HL-60/S4 treated with phorbol 12-myristate 13-acetate at 8.2 ng/mL for 4 days and 3 days (cell line): ENCODE data around the gene CD40.
"Not testable (repeated sequence)": the region's sequence is repeated elsewhere in the genome, so short reads cannot be mapped to it uniquely, and the experiment has no call there.

Experiments used
- in situ Hi-C: fragments of 300-500 bp; cut with MboI; formaldehyde crosslinking; loops from 2 replicates; pipeline ENCODE4 v1.15.0; 2022; ENCODE audit warnings: low sequenced_read_pairs

CD40 gene

DNA sequence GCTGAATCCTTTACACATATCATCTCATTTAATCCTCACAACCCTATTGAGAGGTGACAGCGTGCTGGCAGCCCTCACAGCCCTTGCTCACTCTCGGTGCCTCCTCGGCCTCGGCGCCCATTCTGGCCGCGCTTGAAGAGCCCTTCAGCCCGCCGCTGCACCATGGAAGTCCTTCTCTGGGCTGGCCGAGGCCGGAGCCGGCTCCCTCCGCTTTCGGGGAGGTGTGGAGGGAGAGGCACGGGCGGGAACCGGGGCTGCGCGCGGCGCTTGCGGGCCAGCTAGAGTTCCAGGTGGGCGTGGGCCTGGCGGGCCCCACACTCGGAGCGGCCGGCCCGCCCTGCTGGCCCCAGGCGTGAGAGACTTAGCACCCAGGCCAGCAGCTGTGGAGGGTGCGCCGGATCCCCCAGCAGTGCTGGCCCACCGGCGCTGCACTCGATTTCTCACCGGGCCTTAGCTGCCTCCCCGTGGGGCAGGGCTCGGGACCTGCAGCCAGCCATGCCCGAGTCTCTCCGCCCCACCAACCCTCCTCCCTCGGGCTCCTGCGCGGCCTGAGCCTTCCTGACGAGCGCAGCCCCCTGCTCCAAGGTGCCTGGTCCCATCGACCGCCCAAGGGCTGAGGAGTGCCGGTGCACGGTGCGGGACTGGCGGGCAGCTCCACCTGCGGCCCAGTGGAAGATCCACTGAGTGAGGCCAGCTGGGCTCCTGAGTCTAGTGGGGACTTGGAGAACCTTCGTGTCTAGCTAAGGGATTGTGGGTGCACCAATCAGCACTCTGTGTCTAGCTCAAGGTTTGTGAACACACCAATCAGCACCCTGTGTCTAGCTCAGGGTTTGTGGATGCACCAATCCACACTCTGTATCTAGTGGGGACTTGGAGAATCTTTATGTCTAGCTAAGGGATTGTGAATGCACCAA lies 26.2 kb upstream of the CD40 start:
- in situ Hi-C loops: not testable (repeated sequence)

- in situ Hi-C loops: no loop called here
Measured at GRCh38 chr20:46093531-46093930, 24.6 kb upstream of the CD40 start.

GRCh38 chr20:46099491-46100287 lies 18.4 kb upstream of the CD40 start:
- in situ Hi-C loops: no loop called here

DNA sequence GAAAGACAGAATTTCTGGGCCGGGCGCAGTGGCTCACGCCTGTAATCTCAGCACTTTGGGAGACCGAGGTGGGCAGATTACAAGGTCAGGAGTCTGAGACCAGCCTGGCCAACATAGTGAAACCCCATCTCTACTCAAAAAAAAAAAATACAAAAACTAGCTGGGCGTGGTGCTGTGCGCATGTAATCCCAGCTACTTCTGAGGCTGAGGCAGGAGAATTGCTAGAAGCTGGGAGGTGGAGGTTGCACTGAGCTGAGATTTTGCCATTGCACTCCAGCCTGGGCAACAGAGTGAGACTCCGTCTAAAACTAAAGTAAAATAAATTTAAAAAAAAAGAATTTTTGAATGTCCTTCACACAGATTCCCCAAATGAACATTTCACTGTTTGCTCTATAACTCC lies 17.7 kb upstream of the CD40 start:
- in situ Hi-C loops: not testable (repeated sequence)

DNA sequence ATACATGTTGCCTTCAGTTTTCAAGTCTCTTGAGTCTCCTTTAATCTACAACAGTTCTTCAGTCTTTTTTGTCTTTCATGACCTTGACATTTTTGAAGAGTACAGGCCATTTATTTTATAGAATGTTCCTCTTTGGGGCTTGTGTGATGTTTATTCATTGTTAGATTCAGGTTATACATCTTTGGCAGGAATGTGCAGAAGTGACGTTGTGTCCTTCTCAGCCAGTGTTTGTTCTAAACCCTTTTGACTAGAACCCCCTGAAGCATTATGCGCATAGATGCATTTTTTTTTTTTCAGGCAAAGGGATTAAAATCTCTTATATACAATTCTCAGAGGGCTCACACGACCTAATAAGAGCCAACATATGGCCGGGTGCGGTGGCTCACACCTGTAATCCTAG lies 17.1 kb upstream of the CD40 start:
- in situ Hi-C loops: no loop called here

DNA sequence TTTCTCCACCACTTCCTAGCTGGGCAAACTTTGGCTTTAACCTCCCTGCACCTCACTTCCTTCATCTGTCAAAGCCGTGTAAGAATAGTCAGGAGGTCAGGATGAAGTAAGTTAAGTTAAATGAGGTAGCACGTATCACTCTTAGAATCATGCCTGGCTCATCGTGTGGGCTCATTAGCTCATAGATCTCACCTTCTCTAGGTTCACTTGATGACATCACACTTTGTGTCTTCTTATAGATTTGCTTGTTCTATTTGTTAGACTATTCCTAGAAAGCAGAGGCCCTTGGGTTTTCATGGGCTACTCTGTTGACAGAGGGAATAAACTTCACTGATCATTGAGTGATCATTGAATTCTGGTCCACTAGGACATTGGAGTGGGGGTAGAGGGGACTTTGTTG lies 16.2 kb upstream of the CD40 start:
- in situ Hi-C loops: no loop called here

- in situ Hi-C loops: no loop called here
Measured at GRCh38 chr20:46102940-46103339, 15.2 kb upstream of the CD40 start.

GRCh38 chr20:46104262-46104661 lies 13.9 kb upstream of the CD40 start:
- in situ Hi-C loops: no loop called here

DNA sequence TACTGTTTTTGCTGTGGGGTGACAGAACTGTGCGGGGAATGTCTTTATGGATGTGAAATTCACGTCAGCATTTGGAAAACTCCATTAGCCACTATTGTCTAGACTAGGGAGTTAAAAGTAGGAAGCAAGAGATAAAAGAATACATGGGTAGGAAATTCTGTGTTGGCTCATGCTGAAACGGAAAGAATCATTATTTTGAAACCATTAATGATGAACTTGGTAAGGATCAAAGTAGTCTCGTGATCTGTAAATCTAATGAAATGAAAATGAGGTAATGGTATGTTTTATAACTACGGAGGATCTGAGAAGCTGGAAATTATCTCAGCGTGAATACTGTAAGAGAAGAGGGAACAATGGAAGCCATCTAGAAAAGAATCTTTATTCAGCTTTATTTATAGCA lies 11.1 kb upstream of the CD40 start:
- in situ Hi-C loops: no loop called here

DNA sequence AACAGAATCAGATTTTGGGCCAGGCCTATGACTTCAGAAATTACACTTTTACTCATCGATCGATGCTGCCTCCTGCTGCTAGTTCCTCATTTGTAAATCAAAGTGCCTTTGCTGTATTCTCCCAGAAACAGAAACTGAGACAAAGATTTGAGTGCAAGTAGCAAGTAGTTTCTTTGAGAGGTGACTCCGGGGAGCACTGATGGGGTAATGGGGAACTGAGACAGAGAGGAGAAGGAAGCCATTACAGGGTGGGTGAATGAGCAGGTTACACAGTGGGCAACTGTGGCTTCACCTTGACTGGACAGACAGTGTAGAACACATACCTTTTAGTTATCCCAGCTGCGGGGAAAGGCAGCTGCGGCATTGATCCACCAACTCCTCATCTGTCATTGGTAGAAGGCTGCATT lies 9.7 kb upstream of the CD40 start:
- in situ Hi-C loops: no loop called here

DNA sequence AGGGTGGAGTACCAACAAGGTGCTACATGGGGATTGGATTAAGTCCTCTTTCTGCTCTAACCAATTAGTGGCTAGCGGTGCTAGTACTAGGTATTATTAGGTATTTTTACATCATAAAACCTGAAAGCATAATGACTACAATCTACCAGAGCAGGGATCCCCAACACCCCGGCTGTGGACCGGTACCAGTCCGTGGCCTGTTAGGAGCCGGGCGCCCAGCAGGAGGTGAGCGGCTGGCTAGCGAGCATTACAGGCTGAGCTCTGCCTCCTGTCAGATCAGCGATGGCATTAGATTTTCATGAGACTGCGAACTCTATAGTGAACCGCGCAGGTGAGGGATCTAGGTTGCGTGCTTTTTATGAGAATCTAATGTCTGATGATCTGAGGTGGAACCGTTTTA lies 9.1 kb upstream of the CD40 start:
- in situ Hi-C loops: no loop called here

- in situ Hi-C loops: no loop called here
Measured at GRCh38 chr20:46111028-46111835, 6.9 kb upstream of the CD40 start.

DNA sequence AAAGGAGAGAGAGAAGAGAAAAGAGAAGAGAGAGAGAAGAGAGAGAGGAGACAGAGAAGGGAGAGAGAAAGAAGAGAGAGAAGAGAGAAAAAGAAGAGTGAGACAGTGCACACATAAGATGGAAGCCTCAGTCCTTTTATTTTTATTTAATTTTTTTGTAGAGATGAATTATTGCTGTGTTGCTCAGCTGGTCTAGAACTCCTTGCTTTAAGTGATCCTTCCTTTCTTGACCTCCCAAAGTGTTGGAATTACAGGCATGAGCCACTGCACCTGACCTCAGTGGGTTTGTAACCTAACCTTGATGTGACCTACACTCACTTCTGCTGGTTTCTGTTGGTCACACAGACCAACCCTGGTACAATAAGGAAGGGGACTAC lies 6.3 kb upstream of the CD40 start:
- in situ Hi-C loops: no loop called here

DNA sequence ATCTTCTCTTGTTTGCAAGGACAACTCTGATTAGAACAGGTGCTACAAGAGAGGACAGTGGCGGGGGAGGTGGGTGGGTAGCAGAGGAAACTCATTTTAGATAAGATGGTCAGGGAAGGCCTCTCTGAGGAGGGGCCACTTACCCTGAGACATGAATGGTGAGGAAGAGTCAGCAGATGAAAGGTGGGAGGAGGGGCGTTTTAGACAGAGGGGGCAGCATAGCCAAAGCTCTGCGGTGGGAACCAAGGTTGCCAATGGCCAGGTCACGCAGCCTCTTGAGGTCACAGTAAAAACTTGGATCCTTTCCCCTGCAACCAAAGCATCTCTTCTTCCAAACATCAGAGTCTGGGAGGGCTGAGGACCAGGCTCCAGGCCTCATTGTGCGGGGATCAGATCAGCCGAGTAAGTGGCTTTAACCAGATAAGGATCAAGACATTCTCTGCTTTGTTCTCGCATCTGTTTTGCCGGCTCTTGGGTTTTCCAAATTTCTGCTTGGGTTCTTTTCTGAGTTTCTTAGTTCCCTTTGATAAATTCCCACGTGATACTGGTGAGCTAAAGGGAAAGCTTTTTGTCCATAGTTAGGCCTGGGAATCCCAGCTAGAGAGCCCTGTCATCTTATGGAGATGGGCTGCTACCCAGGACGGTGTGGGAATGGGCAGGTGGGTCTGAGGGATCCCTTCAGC lies 5.5 kb upstream of the CD40 start:
- in situ Hi-C loops: no loop called here

GRCh38 chr20:46113113-46113470 lies 5.0 kb upstream of the CD40 start:
- in situ Hi-C loops: no loop called here

- in situ Hi-C loops: no loop called here
Measured at GRCh38 chr20:46114449-46114848, 3.7 kb upstream of the CD40 start.

- in situ Hi-C loops: no loop called here
Measured at GRCh38 chr20:46118481-46119020, 437 bp downstream of the CD40 start.

GRCh38 chr20:46119028-46119546 lies 973 bp downstream of the CD40 start:
- in situ Hi-C loops: no loop called here

DNA sequence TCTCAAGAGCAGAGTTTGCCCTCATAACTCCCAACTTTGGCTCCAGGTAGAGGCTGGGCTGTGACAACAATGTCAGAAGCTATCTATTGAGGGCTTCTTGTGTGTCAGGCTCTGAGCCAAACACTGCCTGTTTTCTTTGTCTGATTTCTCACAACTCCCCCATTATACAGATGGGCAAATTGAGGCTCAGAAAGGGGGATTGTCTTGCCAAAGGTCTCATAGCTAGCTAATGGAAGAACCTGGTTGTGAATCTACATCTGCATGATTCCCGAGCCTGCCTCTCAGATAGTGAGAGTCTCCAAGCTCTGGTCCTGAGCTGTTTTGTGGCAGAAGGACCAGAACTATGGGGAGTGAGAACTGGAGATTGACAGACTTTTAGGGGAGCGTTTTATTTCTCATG lies 1.4 kb downstream of the CD40 start:
- in situ Hi-C loops: no loop called here

DNA sequence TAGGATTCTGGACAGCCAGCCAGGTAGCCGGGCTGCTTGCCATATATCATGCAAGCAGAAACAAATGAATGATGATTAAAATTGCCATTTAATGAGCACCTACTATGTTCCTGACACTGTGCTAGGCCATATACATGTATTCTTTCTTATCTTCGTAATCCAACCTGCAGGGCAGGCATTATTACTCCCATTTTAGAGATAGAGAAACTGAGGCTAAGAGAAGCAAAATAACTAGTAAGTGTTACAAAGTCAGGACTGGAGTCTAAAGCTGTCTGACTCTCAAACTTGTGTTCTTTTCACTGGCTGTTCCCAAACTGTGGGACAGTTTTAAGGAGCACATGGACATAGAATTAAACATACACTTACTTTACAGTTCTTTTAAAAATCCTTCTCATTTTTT lies 2.0 kb downstream of the CD40 start:
- in situ Hi-C loops: no loop called here
